Stimulated activated CD4-positive, alpha-beta T cell treated with anti-CD3 and anti-CD28 coated beads, Interleukin-1b, Interleukin-23, amount 100 ng/mL, for 1 hour (primary cell): Measurements from ENCODE around the gene RAB8A.

Experiments used
- DNase-seq, 2 donors: peaks; one replicate each; pipeline ENCODE4 v3.0.0-alpha.2; 2020; ENCODE audit warnings: low read depth in 2 of 2

Gene RAB8A

GRCh38 chr19:16111160-16111908 lies at the start of gene RAB8A:
RAB8A (plus strand) TSS chr19:16111889; CDS start chr19:16111902, 13 bp downstream.
- peak; percentile 97 to 99 for DNase-seq

GRCh38 chr19:16061943-16062342 lies 49.7 kb upstream of the RAB8A start:
- DNase-seq = no peak

- peak in 1 of 2 donors; percentile 57 for DNase-seq
Measured at GRCh38 chr19:16062789-16063188, 48.9 kb upstream of the RAB8A start.

GRCh38 chr19:16064209-16064889 lies 47.3 kb upstream of the RAB8A start:
- DNase-seq = no peak

GRCh38 chr19:16066611-16067104 lies 45.0 kb upstream of the RAB8A start:
- no peak for DNase-seq

GRCh38 chr19:16067205-16067938 lies 44.3 kb upstream of the RAB8A start:
- no peak for DNase-seq

GRCh38 chr19:16068696-16069259 lies 42.9 kb upstream of the RAB8A start:
- no peak for DNase-seq

GRCh38 chr19:16069813-16070365 lies 41.8 kb upstream of the RAB8A start:
- DNase-seq = no peak

GRCh38 chr19:16070366-16070990 lies 41.2 kb upstream of the RAB8A start:
- DNase-seq = peak; percentile 43 to 81

- no peak for DNase-seq
Measured at GRCh38 chr19:16071072-16071691, 40.5 kb upstream of the RAB8A start.

- DNase-seq = no peak
Measured at GRCh38 chr19:16073481-16073880, 38.2 kb upstream of the RAB8A start.

GRCh38 chr19:16073988-16074387 lies 37.7 kb upstream of the RAB8A start:
- DNase-seq = no peak

GRCh38 chr19:16074488-16075365 lies 37.0 kb upstream of the RAB8A start:
- no peak for DNase-seq

GRCh38 chr19:16075430-16076153 lies 36.1 kb upstream of the RAB8A start:
- DNase-seq = no peak

- peak; percentile 52 to 59 for DNase-seq
Measured at GRCh38 chr19:16076154-16076957, 35.3 kb upstream of the RAB8A start, which contains the start of gene TPM4. TPM4 (plus strand) TSS chr19:16076495; CDS start chr19:16076566, 71 bp downstream.

- DNase-seq = no peak
Measured at GRCh38 chr19:16076958-16077611, 34.6 kb upstream of the RAB8A start.

- no peak for DNase-seq
Measured at GRCh38 chr19:16077984-16078758, 33.5 kb upstream of the RAB8A start.
